ENCODE measurements around the gene LPIN3.

LPIN3 gene

GRCh38 chr20:41361757-41362747 lies 21.4 kb downstream of the LPIN3 start:
- no peak for TF ChIP-seq MAX (IDR thresholded peaks at IDR 0.05; ENCODE audit: low read depth, low read length)
- no peak for DNase-seq (ENCODE audit: low read depth)

GRCh38 chr20:41362748-41363140 lies 22.1 kb downstream of the LPIN3 start:
- no peak for TF ChIP-seq MAX (IDR thresholded peaks at IDR 0.05; ENCODE audit: low read depth, low read length)

More at GRCh38 chr20:41361757-41362747, 21.4 kb downstream of the LPIN3 start:
- H3K4me3 ChIP-seq (ENCODE audit: low read depth, low read length): no peak overlapping the region

GRCh38 chr20:41363601-41364000 lies 23.0 kb downstream of the LPIN3 start:
- H3K4me3 ChIP-seq (ENCODE audit: low read depth, low read length): no peak overlapping the region
- no peak for DNase-seq (ENCODE audit: low read depth)
- TF ChIP-seq POLR2A (IDR thresholded peaks at IDR 0.05; ENCODE audit: extremely low read depth, insufficient read length) (no peak), MAX (IDR thresholded peaks at IDR 0.05; ENCODE audit: low read depth, low read length) (no peak), MYC (IDR thresholded peaks at IDR 0.05; ENCODE audit: low read depth, low read length) (no peak), CTCF (IDR thresholded peaks at IDR 0.05; ENCODE audit: low read depth, low read length) (no peak)

More at GRCh38 chr20:41362748-41363140, 22.1 kb downstream of the LPIN3 start:
- H3K4me3 ChIP-seq (ENCODE audit: low read depth, low read length): no peak overlapping the region
- no peak for DNase-seq (ENCODE audit: low read depth)

GRCh38 chr20:41364236-41364855 lies 23.7 kb downstream of the LPIN3 start:
- no peak for DNase-seq (ENCODE audit: low read depth)
- no peak overlapping the region for H3K4me3 ChIP-seq (ENCODE audit: low read depth, low read length)
- TF ChIP-seq POLR2A (IDR thresholded peaks at IDR 0.05; ENCODE audit: extremely low read depth, insufficient read length) (no peak), CTCF (IDR thresholded peaks at IDR 0.05; ENCODE audit: low read depth, low read length) (no peak), MYC (IDR thresholded peaks at IDR 0.05; ENCODE audit: low read depth, low read length) (no peak), MAX (IDR thresholded peaks at IDR 0.05; ENCODE audit: low read depth, low read length) (no peak)

- TF ChIP-seq POLR2A (IDR thresholded peaks at IDR 0.05; ENCODE audit: extremely low read depth, insufficient read length) (no peak), MAX (IDR thresholded peaks at IDR 0.05; ENCODE audit: low read depth, low read length) (no peak), MYC (IDR thresholded peaks at IDR 0.05; ENCODE audit: low read depth, low read length) (no peak), CTCF (IDR thresholded peaks at IDR 0.05; ENCODE audit: low read depth, low read length) (no peak)
- DNase-seq (ENCODE audit: low read depth): no peak
- no peak overlapping the region for H3K4me3 ChIP-seq (ENCODE audit: low read depth, low read length)
Observed at GRCh38 chr20:41364967-41365765, 24.5 kb downstream of the LPIN3 start.

GRCh38 chr20:41365777-41366545 lies 25.3 kb downstream of the LPIN3 start:
- no peak for TF ChIP-seq MAX (IDR thresholded peaks at IDR 0.05; ENCODE audit: low read depth, low read length)
- no peak for TF ChIP-seq CTCF (IDR thresholded peaks at IDR 0.05; ENCODE audit: low read depth, low read length)
- no peak for TF ChIP-seq POLR2A (IDR thresholded peaks at IDR 0.05; ENCODE audit: extremely low read depth, insufficient read length)
- no peak for TF ChIP-seq MYC (IDR thresholded peaks at IDR 0.05; ENCODE audit: low read depth, low read length)
- DNase-seq (ENCODE audit: low read depth): no peak
- H3K4me3 ChIP-seq (ENCODE audit: low read depth, low read length): no peak overlapping the region

Measured in NB4 (cell line).